Fibroblast of lung (primary cell): ENCODE results near the gene ACTG1.

Experiments used
- EZH2 ChIP-seq: IDR thresholded peaks from 2 replicates; pipeline ENCODE4 v1.5.1; 2012; ENCODE audit warnings: low read length, control low read depth, mild to moderate bottlenecking; ENCODE audit errors: missing control alignments
- TF ChIP-seq, protein P1 (sequence below), 2 donors: IDR thresholded peaks in 1 of 2; conservative IDR thresholded peaks in 1 of 2; 1 replicate in 1 of 2; 2 replicates in 1 of 2; pipeline ENCODE4 v1.5.1; 2011 to 2012; ENCODE audit warnings: low read length in 2 of 2, control low read depth in 1 of 2, inconsistent platforms in 1 of 2, low read depth in 1 of 2, mild to moderate bottlenecking in 1 of 2

DNA sequence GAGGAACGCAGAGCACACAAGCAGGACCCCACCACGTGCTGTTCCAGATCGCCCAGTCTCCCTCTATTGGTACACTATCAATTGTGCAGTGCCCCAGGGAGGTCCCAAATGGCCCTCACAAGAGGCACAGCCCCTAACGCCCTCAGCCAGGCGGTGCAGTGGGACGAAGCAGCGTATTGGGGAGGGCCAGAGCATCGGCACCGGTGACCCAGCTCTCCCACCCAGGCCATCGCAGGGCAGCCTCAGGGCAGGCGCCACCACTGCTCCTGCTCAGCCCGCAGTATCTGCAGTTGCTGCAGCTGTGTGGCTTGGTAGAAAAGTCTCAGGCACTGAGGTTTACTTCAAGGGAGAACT is 45.5 kb upstream of the ACTG1 start:
- TF ChIP-seq, protein P1, sequence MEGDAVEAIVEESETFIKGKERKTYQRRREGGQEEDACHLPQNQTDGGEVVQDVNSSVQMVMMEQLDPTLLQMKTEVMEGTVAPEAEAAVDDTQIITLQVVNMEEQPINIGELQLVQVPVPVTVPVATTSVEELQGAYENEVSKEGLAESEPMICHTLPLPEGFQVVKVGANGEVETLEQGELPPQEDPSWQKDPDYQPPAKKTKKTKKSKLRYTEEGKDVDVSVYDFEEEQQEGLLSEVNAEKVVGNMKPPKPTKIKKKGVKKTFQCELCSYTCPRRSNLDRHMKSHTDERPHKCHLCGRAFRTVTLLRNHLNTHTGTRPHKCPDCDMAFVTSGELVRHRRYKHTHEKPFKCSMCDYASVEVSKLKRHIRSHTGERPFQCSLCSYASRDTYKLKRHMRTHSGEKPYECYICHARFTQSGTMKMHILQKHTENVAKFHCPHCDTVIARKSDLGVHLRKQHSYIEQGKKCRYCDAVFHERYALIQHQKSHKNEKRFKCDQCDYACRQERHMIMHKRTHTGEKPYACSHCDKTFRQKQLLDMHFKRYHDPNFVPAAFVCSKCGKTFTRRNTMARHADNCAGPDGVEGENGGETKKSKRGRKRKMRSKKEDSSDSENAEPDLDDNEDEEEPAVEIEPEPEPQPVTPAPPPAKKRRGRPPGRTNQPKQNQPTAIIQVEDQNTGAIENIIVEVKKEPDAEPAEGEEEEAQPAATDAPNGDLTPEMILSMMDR (conservative IDR thresholded peaks at IDR 0.05 in 1 of 2, IDR thresholded peaks at IDR 0.05 in 1 of 2; ENCODE audit: low read depth in 1 of 2, low read length in 2 of 2), result no peak
- TF ChIP-seq EZH2, result no peak
